Esophagus squamous epithelium (tissue), 5 donors: ENCODE data around the gene COG3. TPM values are rescaled to one million over a fixed set of nuclear protein-coding genes. Genes with fewer than 3 reads are reported as not detected.

Source experiments
- DNase-seq: peaks from one replicate; lab custom pipeline; 2025; lab: John Stamatoyannopoulos, UW
- H3K27ac ChIP-seq, 4 donors: fragments of 200-600 bp; sonication (generic); one replicate each; pipeline ENCODE4 v1.5.1; 2016 to 2019; ENCODE audit warnings: mild to moderate bottlenecking in 1 of 4
- H3K27me3 ChIP-seq, 4 donors: fragments of 200-600 bp; sonication (generic); 1 replicate in 3 of 4; 2 replicates in 1 of 4; pipeline versions ENCODE4 v1.5.1 to v1.6.0; 2017 to 2021; ENCODE audit warnings: antibody characterized with exemption in 1 of 4
- H3K36me3 ChIP-seq, 3 donors: fragments of 200-600 bp; sonication (generic); one replicate each; pipeline ENCODE4 v1.5.1; 2016 to 2019
- H3K4me1 ChIP-seq, 3 donors: fragments of 200-600 bp; sonication (generic); one replicate each; pipeline ENCODE4 v1.5.1; 2017 to 2019
- H3K4me3 ChIP-seq, 4 donors: fragments of 200-600 bp; sonication (generic); 1 replicate in 3 of 4; 2 replicates in 1 of 4; pipeline ENCODE4 v1.5.1; 2016 to 2019; ENCODE audit warnings: mild to moderate bottlenecking in 2 of 4, moderate library complexity in 1 of 4
- H3K9me3 ChIP-seq, 3 donors: fragments of 200-600 bp; sonication (generic); one replicate each; pipeline ENCODE4 v1.5.1; 2016 to 2019
- CTCF ChIP-seq, 6 experiments: fragments of 450-650 bp in 4 of 6; fragments of 200-600 bp in 2 of 6; sonication (generic) in 2 of 6; IDR thresholded peaks; one replicate each; pipeline ENCODE4 v1.5.1; 2016 to 2019; ENCODE audit warnings: antibody characterized with exemption in 6 of 6, mild to moderate bottlenecking in 4 of 6, moderate library complexity in 4 of 6
- POLR2A ChIP-seq, 4 donors: fragments of 450-650 bp; IDR thresholded peaks; one replicate each; pipeline ENCODE4 v1.6.1; 2017; ENCODE audit warnings: antibody characterized with exemption in 4 of 4, mild to moderate bottlenecking in 4 of 4, moderate library complexity in 3 of 4
- WGBS, 2 donors: methylation state at CpG; one replicate each; pipeline ENCODE4 v1.1.5; 2018; 5-methylcytosine and 5-hydroxymethylcytosine counted together
- intact Hi-C: fragments of 100-400 bp; cut with DNase I; formaldehyde crosslinking; loops from one replicate; pipeline ENCODE4 v1.15.0; 2022
- total RNA-seq, 4 donors: library from RNA; depleted of rRNA; stranded (reverse); fragments of >200 nt; gene quantifications; one replicate each; pipeline ENCODE4 v1.1.0, GENCODE V29; 2016
- donor health status: DM: yes; HTN: yes; CAD: no.

COG3 gene
- total RNA-seq, 4 donors from 2014 or later: 16.5 to 26.3 (median 21.5) TPM

- 75 to 87% methylated on average over 1 of the region's 1 CpG for WGBS, 2 donors
- Histone ChIP-seq H3K36me3 (peaks cover 0 to 82% (median 23%) of the 10 kb centered on the region in 3 donors), H3K4me1 (no peaks in the 10 kb centered on the region), H3K4me3 (no peak overlapping the region), H3K9me3 (no peaks in the 10 kb centered on the region), H3K27me3 (no peaks in the 10 kb centered on the region), H3K27ac (no peak overlapping the region)
- TF ChIP-seq POLR2A (IDR thresholded peaks at IDR 0.05) (no peak), CTCF (IDR thresholded peaks at IDR 0.05) (peak in 4 of 6 experiments; percentile 7 to 38 (median 22))
- DNase-seq: no peak
- intact Hi-C loops: no loop called here
These were observed 25.3 kb downstream of the COG3 start for GRCh38 chr13:45490068-45490467.

GRCh38 chr13:45492538-45492937 lies 27.8 kb downstream of the COG3 start:
- Histone ChIP-seq H3K9me3 (no peaks in the 10 kb centered on the region), H3K36me3 (peaks cover 0 to 92% (median 22%) of the 10 kb centered on the region in 3 donors), H3K27me3 (no peaks in the 10 kb centered on the region), H3K4me1 (no peaks in the 10 kb centered on the region), H3K27ac (no peak overlapping the region), H3K4me3 (no peak overlapping the region)
- TF ChIP-seq CTCF (IDR thresholded peaks at IDR 0.05) (no peak), POLR2A (IDR thresholded peaks at IDR 0.05) (no peak)
- intact Hi-C loops: no loop called here
- WGBS, 2 donors: 92 to 100% methylated on average over 1 of the region's 1 CpG
- DNase-seq: no peak

GRCh38 chr13:45496942-45497341 lies 32.2 kb downstream of the COG3 start:
- intact Hi-C loops: no loop called here

GRCh38 chr13:45500492-45501174 lies 35.9 kb downstream of the COG3 start:
- Histone ChIP-seq H3K4me1 (no peaks in the 10 kb centered on the region), H3K27ac (no peak overlapping the region), H3K9me3 (no peaks in the 10 kb centered on the region), H3K36me3 (peaks cover 13 to 97% (median 14%) of the 10 kb centered on the region in 3 donors), H3K27me3 (no peaks in the 10 kb centered on the region), H3K4me3 (no peak overlapping the region)
- DNase-seq: no peak
- intact Hi-C loops: no loop called here
- no peak for TF ChIP-seq POLR2A (IDR thresholded peaks at IDR 0.05)
- TF ChIP-seq CTCF (IDR thresholded peaks at IDR 0.05): no peak
- 66 to 74% methylated on average over 4 of the region's 4 CpGs for WGBS, 2 donors

More at GRCh38 chr13:45496942-45497341, 32.2 kb downstream of the COG3 start:
- H3K9me3 ChIP-seq: no peaks in the 10 kb centered on the region
- H3K27me3 ChIP-seq: no peaks in the 10 kb centered on the region
- peaks cover 0 to 95% (median 16%) of the 10 kb centered on the region in 3 donors for H3K36me3 ChIP-seq
- no peak overlapping the region for H3K27ac ChIP-seq
- TF ChIP-seq CTCF (IDR thresholded peaks at IDR 0.05) (no peak), POLR2A (IDR thresholded peaks at IDR 0.05) (no peak)
- WGBS, 2 donors: 81 to 84% methylated on average over 7 of the region's 7 CpGs
- no peaks in the 10 kb centered on the region for H3K4me1 ChIP-seq
- no peak overlapping the region for H3K4me3 ChIP-seq
- no peak for DNase-seq

GRCh38 chr13:45501175-45501526 lies 36.4 kb downstream of the COG3 start:
- H3K9me3 ChIP-seq: no peaks in the 10 kb centered on the region
- no peaks in the 10 kb centered on the region for H3K27me3 ChIP-seq
- H3K27ac ChIP-seq: no peak overlapping the region
- H3K4me1 ChIP-seq: no peaks in the 10 kb centered on the region
- DNase-seq: no peak
- H3K4me3 ChIP-seq: no peak overlapping the region
- intact Hi-C loops: no loop called here
- WGBS, 2 donors: 83 to 96% methylated on average over 1 of the region's 1 CpG
- TF ChIP-seq POLR2A (IDR thresholded peaks at IDR 0.05) (no peak), CTCF (IDR thresholded peaks at IDR 0.05) (no peak)
- H3K36me3 ChIP-seq: peaks cover 13 to 97% (median 15%) of the 10 kb centered on the region in 3 donors
